HepG2 (cell line): ENCODE data around the gene ERMARD. TPM values are rescaled to one million over a fixed set of nuclear protein-coding genes. Genes with fewer than 3 reads are reported as not detected.

Source experiments
- EP300 ChIP-seq, 3 experiments: sonication (generic) in 1 of 3; formaldehyde crosslinking in 1 of 3; IDR thresholded peaks; 2 replicates each; pipeline versions ENCODE4 v1.5.1 to v1.6.1; 2011 to 2020; ENCODE audit warnings: low read depth in 2 of 3, low read length in 2 of 3, borderline replicate concordance in 1 of 3, improper control_type of control experiment in 1 of 3, mild to moderate bottlenecking in 1 of 3, missing genetic modification reagents in 1 of 3, moderate library complexity in 1 of 3
- ETV6 ChIP-seq: sonication (generic); formaldehyde crosslinking; conservative IDR thresholded peaks from 2 replicates; pipeline ENCODE4 v1.4.0; 2020; ENCODE audit warnings: missing genetic modification reagents
- HNRNPH1 ChIP-seq: fragments of 200-400 bp; formaldehyde crosslinking; optimal IDR thresholded peaks from 2 replicates; pipeline ENCODE3; 2017; ENCODE audit warnings: mild to moderate bottlenecking, low read depth, low read length
- PLRG1 ChIP-seq: fragments of 450-650 bp; conservative IDR thresholded peaks from 2 replicates; pipeline ENCODE4 v1.6.1; 2016
- TOPORS ChIP-seq: sonication (generic); formaldehyde crosslinking; IDR thresholded peaks from 2 replicates; pipeline ENCODE4 v1.8.0; 2023; ENCODE audit warnings: mild to moderate bottlenecking, missing genetic modification reagents
- ZFAT ChIP-seq: sonication (generic); formaldehyde crosslinking; conservative IDR thresholded peaks from 2 replicates; pipeline ENCODE4 v1.8.1; 2023; ENCODE audit warnings: missing genetic modification reagents, inconsistent platforms
- ZNF138 ChIP-seq: sonication (generic); formaldehyde crosslinking; IDR thresholded peaks from 2 replicates; pipeline ENCODE4 v1.5.0; 2020; ENCODE audit warnings: mild to moderate bottlenecking, low read depth, missing genetic modification reagents
- ZNF142 ChIP-seq: sonication (generic); formaldehyde crosslinking; IDR thresholded peaks from 2 replicates; pipeline ENCODE4 v1.4.0; 2020; ENCODE audit warnings: missing genetic modification reagents
- ZNF17 ChIP-seq: sonication (generic); formaldehyde crosslinking; IDR thresholded peaks from 2 replicates; pipeline ENCODE4 v1.5.0; 2020; ENCODE audit warnings: mild to moderate bottlenecking, missing genetic modification reagents
- ZNF646 ChIP-seq: sonication (generic); formaldehyde crosslinking; IDR thresholded peaks from 2 replicates; pipeline ENCODE4 v1.9.0; 2021; ENCODE audit warnings: mild to moderate bottlenecking, missing genetic modification reagents
- polyA plus RNA-seq, 8 experiments: library from polyadenylated mRNA; depleted of rRNA in 3 of 8; stranded (reverse) in 7 of 8; unstranded in 1 of 8; fragments of >200 nt; fragmentation: Illumina TruSeq in 4 of 8; extraction: Trizol in 4 of 8; gene quantifications; 2 replicates each; pipeline versions ENCODE4 v1.2.1 to v1.2.3, GENCODE V29; 2011 to 2016; ENCODE audit warnings: low read depth in 4 of 8, missing spikeins in 1 of 8, mixed read lengths in 1 of 8; ENCODE audit not compliant: insufficient read depth in 1 of 8
- total RNA-seq, 5 experiments: library from RNA; depleted of rRNA; stranded (reverse); fragments of >200 nt; fragmentation: Illumina TruSeq; extraction: Trizol; gene quantifications; 2 replicates each; pipeline ENCODE4 v1.2.3, GENCODE V29; 2016; ENCODE audit warnings: low read depth in 1 of 5
- TF ChIP-seq, protein P1 (sequence below): sonication (generic); formaldehyde crosslinking; IDR thresholded peaks from 2 replicates; pipeline ENCODE4 v1.8.0; 2022; ENCODE audit warnings: mild to moderate bottlenecking, missing genetic modification reagents; ENCODE audit not compliant: insufficient replicate concordance

The ERMARD gene
- total and polyA plus RNA-seq, 2 of the 13 experiments (the other 11 are each of a cell fraction or from before 2014, with no cell fraction given): 8.8 to 10.7 TPM

- TF ChIP-seq ZNF646 (CRISPR knock-in tag) (peak; percentile 55; the same call in 1 of the 2 replicates), ZFAT (CRISPR knock-in tag) (0 out of 2 replicates have a peak, but pooled peaks have one; percentile 47), ZNF17 (CRISPR knock-in tag) (0 out of 2 replicates have a peak, but pooled peaks have one; percentile 78), ETV6 (peak; percentile 90; the same call in 1 of the 2 replicates), HNRNPH1 (no peak), EP300 (IDR thresholded peaks at IDR 0.05; ENCODE audit: low read depth in 2 of 2, low read length in 2 of 2) (peak in 1 of 2 experiments; percentile 68; a peak in 3 of 4 replicates), EP300 (CRISPR knock-in tag; IDR thresholded peaks at IDR 0.05; ENCODE audit: borderline replicate concordance) (peak; percentile 53; the same call in 1 of the 2 replicates), TOPORS (CRISPR knock-in tag) (peak; percentile 97), ZNF142 (CRISPR knock-in tag) (peak; percentile 95; the same call in 1 of the 2 replicates), ZNF138 (CRISPR knock-in tag) (peak; percentile 99; the same call in 1 of the 2 replicates), PLRG1 (no peak)
- TF ChIP-seq, protein P1, sequence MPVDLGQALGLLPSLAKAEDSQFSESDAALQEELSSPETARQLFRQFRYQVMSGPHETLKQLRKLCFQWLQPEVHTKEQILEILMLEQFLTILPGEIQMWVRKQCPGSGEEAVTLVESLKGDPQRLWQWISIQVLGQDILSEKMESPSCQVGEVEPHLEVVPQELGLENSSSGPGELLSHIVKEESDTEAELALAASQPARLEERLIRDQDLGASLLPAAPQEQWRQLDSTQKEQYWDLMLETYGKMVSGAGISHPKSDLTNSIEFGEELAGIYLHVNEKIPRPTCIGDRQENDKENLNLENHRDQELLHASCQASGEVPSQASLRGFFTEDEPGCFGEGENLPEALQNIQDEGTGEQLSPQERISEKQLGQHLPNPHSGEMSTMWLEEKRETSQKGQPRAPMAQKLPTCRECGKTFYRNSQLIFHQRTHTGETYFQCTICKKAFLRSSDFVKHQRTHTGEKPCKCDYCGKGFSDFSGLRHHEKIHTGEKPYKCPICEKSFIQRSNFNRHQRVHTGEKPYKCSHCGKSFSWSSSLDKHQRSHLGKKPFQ (CRISPR knock-in tag): peak; percentile 94
Measured at GRCh38 chr6:169751242-169752073, at the start of gene ERMARD, which contains the start of gene DYNLT2 (continued).
